Fibroblast of the aortic adventitia (primary cell): ENCODE measurements around the gene FARS2. TPM values are rescaled to one million over a fixed set of nuclear protein-coding genes. Genes with fewer than 3 reads are reported as not detected.
A peak's percentile ranks its signal among the peaks of the same experiment; 100 is the strongest.

Experiments used
- DNase-seq: peaks from one replicate; pipeline ENCODE4 v3.0.0-alpha.2; 2010; ENCODE audit warnings: low read depth
- H3K4me3 ChIP-seq: 2 replicates; pipeline ENCODE4 v1.5.1; 2011; ENCODE audit warnings: low read depth, mild to moderate bottlenecking, control low read depth, low read length, moderate library complexity
- total RNA-seq: library from RNA; depleted of rRNA; stranded (reverse); fragments of >200 nt; gene quantifications from 2 replicates; pipeline ENCODE4 v1.2.3, GENCODE V29; 2012; ENCODE audit warnings: low replicate concordance
- TF ChIP-seq, protein P1 (sequence below): IDR thresholded peaks from 2 replicates; pipeline ENCODE4 v1.5.1; 2011; ENCODE audit warnings: mild to moderate bottlenecking, low read length, control low read depth, inconsistent platforms; ENCODE audit not compliant: insufficient read depth

FARS2 gene
- total RNA-seq, 1 donor = 25.5 TPM

- TF ChIP-seq, protein P1, sequence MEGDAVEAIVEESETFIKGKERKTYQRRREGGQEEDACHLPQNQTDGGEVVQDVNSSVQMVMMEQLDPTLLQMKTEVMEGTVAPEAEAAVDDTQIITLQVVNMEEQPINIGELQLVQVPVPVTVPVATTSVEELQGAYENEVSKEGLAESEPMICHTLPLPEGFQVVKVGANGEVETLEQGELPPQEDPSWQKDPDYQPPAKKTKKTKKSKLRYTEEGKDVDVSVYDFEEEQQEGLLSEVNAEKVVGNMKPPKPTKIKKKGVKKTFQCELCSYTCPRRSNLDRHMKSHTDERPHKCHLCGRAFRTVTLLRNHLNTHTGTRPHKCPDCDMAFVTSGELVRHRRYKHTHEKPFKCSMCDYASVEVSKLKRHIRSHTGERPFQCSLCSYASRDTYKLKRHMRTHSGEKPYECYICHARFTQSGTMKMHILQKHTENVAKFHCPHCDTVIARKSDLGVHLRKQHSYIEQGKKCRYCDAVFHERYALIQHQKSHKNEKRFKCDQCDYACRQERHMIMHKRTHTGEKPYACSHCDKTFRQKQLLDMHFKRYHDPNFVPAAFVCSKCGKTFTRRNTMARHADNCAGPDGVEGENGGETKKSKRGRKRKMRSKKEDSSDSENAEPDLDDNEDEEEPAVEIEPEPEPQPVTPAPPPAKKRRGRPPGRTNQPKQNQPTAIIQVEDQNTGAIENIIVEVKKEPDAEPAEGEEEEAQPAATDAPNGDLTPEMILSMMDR = no peak
- peak; percentile 20 for DNase-seq
- H3K4me3 ChIP-seq = no peak overlapping the region
Measured at GRCh38 chr6:5442916-5443315, 181.6 kb downstream of the FARS2 start.

GRCh38 chr6:5443491-5443890, 182.2 kb downstream of the FARS2 start:
- DNase-seq = no peak
- H3K4me3 ChIP-seq = no peak overlapping the region
- TF ChIP-seq, protein P1 = no peak

GRCh38 chr6:5446362-5447075, 185.2 kb downstream of the FARS2 start:
- TF ChIP-seq, protein P1 = no peak
- no peak overlapping the region for H3K4me3 ChIP-seq
- no peak for DNase-seq

- TF ChIP-seq, protein P1 = no peak
- no peak overlapping the region for H3K4me3 ChIP-seq
- no peak for DNase-seq
Measured at GRCh38 chr6:5447921-5448320, 186.6 kb downstream of the FARS2 start.

GRCh38 chr6:5450073-5450472, 188.8 kb downstream of the FARS2 start:
- DNase-seq = no peak
- H3K4me3 ChIP-seq = no peak overlapping the region
- TF ChIP-seq, protein P1 = no peak

GRCh38 chr6:5453546-5453945, 192.2 kb downstream of the FARS2 start:
- no peak for DNase-seq
- TF ChIP-seq, protein P1 = no peak
- no peak overlapping the region for H3K4me3 ChIP-seq

GRCh38 chr6:5455142-5455541, 193.8 kb downstream of the FARS2 start:
- no peak overlapping the region for H3K4me3 ChIP-seq
- TF ChIP-seq, protein P1 = no peak
- no peak for DNase-seq
